Measurements from ENCODE around the gene RPL18A.

RPL18A gene

DNA sequence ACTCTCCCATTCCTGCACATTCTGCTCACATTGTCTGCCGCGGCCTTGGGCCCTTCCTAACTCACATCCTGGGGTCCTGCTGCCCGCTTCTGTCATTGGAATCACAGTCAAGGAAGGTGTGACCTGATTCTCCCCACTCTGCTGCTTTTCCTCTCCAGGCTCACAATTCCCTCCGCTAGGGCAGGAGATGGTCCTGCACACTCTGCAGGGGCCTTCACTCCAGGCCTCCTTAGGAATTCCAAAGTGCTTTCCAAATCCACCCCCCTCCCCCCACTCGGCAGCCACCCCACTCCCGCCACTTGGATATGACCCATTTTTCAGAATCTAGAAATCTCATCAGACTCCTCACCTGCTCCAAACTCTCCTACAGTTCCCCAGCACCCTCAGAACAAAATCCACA lies 9.0 kb downstream of the RPL18A start:
- Histone ChIP-seq H3K27me3 (replicated peaks) (peaks cover 49% of the 10 kb centered on the region), H3K4me3 (ENCODE audit: low read depth, low read length) (no peak overlapping the region), H3K27ac (no peak overlapping the region), H3K36me3 (replicated peaks) (peaks cover 24% of the 10 kb centered on the region)
- TF ChIP-seq, protein P1, sequence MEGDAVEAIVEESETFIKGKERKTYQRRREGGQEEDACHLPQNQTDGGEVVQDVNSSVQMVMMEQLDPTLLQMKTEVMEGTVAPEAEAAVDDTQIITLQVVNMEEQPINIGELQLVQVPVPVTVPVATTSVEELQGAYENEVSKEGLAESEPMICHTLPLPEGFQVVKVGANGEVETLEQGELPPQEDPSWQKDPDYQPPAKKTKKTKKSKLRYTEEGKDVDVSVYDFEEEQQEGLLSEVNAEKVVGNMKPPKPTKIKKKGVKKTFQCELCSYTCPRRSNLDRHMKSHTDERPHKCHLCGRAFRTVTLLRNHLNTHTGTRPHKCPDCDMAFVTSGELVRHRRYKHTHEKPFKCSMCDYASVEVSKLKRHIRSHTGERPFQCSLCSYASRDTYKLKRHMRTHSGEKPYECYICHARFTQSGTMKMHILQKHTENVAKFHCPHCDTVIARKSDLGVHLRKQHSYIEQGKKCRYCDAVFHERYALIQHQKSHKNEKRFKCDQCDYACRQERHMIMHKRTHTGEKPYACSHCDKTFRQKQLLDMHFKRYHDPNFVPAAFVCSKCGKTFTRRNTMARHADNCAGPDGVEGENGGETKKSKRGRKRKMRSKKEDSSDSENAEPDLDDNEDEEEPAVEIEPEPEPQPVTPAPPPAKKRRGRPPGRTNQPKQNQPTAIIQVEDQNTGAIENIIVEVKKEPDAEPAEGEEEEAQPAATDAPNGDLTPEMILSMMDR (IDR thresholded peaks at IDR 0.05; ENCODE audit: low read depth, low read length, missing control alignments), result no peak
- in situ Hi-C loops (cut with HindIII; ENCODE audit: low pct_ligation_motif_present, low sequenced_read_pairs), result no loop called here
- DNase-seq, result no peak

DNA sequence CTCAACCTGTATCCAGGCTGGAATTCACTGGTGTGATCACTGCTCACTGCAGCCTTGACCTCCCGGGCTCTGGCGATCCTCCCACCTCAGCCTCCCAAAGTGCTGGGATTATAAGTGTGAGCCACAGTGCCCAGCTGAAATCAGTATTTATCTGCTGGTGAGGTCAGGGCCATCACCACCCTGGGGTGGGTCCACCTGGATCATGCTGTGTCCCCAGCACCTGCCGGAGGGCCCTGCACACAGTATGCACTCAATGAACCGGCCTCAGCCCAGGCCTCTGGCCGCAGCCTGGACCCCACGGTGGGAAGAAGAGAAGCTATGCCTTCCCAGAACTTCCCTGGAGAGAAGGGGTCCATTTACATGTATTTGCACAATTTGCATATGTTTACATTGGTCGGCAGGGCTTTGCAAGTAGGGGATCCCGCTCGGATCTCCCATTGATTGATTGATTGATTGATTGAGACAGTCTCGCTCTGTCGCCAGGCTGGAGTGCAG lies 9.5 kb downstream of the RPL18A start:
- in situ Hi-C loops (cut with HindIII; ENCODE audit: low pct_ligation_motif_present, low sequenced_read_pairs), result no loop called here
- no peak overlapping the region for H3K27ac ChIP-seq
- H3K27me3 ChIP-seq (replicated peaks), result peaks cover 52% of the 10 kb centered on the region
- H3K36me3 ChIP-seq (replicated peaks), result peaks cover 19% of the 10 kb centered on the region
- no peak for DNase-seq
- TF ChIP-seq, protein P1 (IDR thresholded peaks at IDR 0.05; ENCODE audit: low read depth, low read length, missing control alignments), result no peak
- H3K4me3 ChIP-seq (ENCODE audit: low read depth, low read length), result no peak overlapping the region

DNA sequence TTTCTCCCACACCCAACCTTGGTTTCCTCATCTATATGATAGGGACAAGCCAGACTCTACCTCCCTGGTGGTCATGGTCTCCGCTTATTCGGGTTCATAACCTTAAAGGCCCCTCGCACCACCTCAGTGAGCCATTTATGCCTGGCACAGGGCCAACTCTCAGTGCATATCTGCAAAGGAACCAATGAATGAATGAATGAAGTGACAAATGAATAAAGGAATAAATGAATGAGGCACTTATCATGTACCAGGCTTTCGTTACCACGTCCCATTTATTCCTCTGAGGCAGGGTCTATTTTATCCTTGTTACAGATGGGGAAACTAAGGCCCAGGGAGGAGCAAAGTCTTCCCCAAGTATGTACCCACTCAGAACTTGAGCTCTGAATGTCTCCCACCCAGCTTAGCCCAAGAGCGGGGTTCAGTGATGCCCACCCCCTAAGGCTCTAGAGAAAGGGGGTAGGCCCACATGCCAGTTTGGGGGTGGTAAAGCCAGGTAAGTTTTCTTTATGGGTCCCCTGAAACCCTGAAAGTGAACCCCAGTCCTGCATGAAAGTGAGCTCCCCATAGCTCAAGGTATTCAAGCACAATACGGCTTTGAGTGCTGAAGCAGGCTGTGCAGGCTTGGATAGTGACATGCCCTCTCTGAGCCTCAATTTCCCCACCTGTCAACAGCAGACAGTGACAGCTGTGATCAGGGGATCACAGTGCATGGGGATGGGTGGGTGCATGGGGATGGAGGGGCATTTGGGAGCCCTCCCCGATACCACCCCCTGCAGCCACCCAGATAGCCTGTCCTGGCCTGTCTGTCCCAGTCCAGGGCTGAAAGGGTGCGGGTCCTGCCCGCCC lies 11.5 kb downstream of the RPL18A start:
- Histone ChIP-seq H3K36me3 (replicated peaks) (no peaks in the 10 kb centered on the region), H3K4me3 (ENCODE audit: low read depth, low read length) (no peak overlapping the region), H3K27ac (no peak overlapping the region), H3K27me3 (replicated peaks) (peaks cover 52% of the 10 kb centered on the region)
- DNase-seq, result no peak
- in situ Hi-C loops (cut with HindIII; ENCODE audit: low pct_ligation_motif_present, low sequenced_read_pairs), result no loop called here
- TF ChIP-seq, protein P1 (IDR thresholded peaks at IDR 0.05; ENCODE audit: low read depth, low read length, missing control alignments), result no peak

DNA sequence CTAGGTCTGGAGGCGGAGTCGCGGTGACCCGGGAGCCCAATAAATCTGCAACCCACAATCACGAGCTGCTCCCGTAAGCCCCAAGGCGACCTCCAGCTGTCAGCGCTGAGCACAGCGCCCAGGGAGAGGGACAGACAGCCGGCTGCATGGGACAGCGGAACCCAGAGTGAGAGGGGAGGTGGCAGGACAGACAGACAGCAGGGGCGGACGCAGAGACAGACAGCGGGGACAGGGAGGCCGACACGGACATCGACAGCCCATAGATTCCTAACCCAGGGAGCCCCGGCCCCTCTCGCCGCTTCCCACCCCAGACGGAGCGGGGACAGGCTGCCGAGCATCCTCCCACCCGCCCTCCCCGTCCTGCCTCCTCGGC lies 12.2 kb downstream of the RPL18A start, which contains the start of gene SLC5A5:
SLC5A5 (plus strand) TSS at position 68 of the 373 bp plus-strand sequence. CDS start 375 bp downstream, outside the sequence.
- no peak within 1 kb of the TSS for H3K4me3 ChIP-seq (ENCODE audit: low read depth, low read length)

DNA sequence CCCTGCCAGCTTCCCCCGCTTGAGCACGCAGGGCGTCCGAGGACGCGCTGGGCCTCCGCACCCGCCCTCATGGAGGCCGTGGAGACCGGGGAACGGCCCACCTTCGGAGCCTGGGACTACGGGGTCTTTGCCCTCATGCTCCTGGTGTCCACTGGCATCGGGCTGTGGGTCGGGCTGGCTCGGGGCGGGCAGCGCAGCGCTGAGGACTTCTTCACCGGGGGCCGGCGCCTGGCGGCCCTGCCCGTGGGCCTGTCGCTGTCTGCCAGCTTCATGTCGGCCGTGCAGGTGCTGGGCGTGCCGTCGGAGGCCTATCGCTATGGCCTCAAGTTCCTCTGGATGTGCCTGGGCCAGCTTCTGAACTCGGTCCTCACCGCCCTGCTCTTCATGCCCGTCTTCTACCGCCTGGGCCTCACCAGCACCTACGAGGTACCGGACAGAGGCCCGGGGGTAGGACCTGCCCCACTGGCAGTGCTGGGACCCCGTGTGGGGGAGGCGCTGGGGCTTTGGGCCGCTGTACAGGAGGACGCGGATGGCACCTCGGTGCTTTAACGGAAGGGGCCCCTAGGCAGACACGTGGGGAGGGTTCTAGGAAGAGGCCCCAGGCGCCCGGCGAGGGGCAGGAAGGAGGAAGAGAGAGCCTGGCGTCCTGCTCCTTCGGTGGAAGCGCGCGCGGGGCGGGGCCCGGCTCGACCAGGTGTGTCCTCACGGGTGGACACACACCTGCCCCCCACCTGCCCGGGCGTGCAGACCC lies 12.7 kb downstream of the RPL18A start:
- peaks cover 52% of the 10 kb centered on the region for H3K27me3 ChIP-seq (replicated peaks)
- no peak for DNase-seq
- TF ChIP-seq, protein P1 (IDR thresholded peaks at IDR 0.05; ENCODE audit: low read depth, low read length, missing control alignments), result no peak
- no peak overlapping the region for H3K4me3 ChIP-seq (ENCODE audit: low read depth, low read length)
- no peaks in the 10 kb centered on the region for H3K36me3 ChIP-seq (replicated peaks)
- in situ Hi-C loops (cut with HindIII; ENCODE audit: low pct_ligation_motif_present, low sequenced_read_pairs), result no loop called here
- no peak overlapping the region for H3K27ac ChIP-seq

More for the DNA sequence above, 12.2 kb downstream of the RPL18A start, which contains the start of gene SLC5A5:
- H3K27me3 ChIP-seq (replicated peaks), result peaks cover 52% of the 10 kb centered on the region
- H3K27ac ChIP-seq, result no peak within 1 kb of the TSS
- TF ChIP-seq, protein P1 (IDR thresholded peaks at IDR 0.05; ENCODE audit: low read depth, low read length, missing control alignments), result no peak
- DNase-seq, result no peak
- H3K36me3 ChIP-seq (replicated peaks), result no peaks in the 10 kb centered on the region
- in situ Hi-C loops (cut with HindIII; ENCODE audit: low pct_ligation_motif_present, low sequenced_read_pairs), result no loop called here

Measured in brain microvascular endothelial cell (primary cell).